ENCODE results near the gene XXYLT1.

XXYLT1 gene

GRCh38 chr3:195208631-195209030 is 62.3 kb downstream of the XXYLT1 start:
- intact Hi-C loops (cut with DNase I; ENCODE audit: low total_unique reads): no loop called here
- Histone ChIP-seq H3K4me1 (peaks cover 12 to 43% (median 38%) of the 10 kb centered on the region in 4 donors), H3K36me3 (no peaks in the 10 kb centered on the region), H3K27me3 (no peaks in the 10 kb centered on the region), H3K9me3 (no peaks in the 10 kb centered on the region), H3K4me3 (no peak overlapping the region), H3K27ac (peak overlapping the region; percentile 69 to 76)
- TF ChIP-seq, protein P1, sequence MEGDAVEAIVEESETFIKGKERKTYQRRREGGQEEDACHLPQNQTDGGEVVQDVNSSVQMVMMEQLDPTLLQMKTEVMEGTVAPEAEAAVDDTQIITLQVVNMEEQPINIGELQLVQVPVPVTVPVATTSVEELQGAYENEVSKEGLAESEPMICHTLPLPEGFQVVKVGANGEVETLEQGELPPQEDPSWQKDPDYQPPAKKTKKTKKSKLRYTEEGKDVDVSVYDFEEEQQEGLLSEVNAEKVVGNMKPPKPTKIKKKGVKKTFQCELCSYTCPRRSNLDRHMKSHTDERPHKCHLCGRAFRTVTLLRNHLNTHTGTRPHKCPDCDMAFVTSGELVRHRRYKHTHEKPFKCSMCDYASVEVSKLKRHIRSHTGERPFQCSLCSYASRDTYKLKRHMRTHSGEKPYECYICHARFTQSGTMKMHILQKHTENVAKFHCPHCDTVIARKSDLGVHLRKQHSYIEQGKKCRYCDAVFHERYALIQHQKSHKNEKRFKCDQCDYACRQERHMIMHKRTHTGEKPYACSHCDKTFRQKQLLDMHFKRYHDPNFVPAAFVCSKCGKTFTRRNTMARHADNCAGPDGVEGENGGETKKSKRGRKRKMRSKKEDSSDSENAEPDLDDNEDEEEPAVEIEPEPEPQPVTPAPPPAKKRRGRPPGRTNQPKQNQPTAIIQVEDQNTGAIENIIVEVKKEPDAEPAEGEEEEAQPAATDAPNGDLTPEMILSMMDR (IDR thresholded peaks at IDR 0.05): no peak
- DNase-seq: no peak

- Histone ChIP-seq H3K27me3 (no peaks in the 10 kb centered on the region), H3K27ac (peak overlapping the region in 1 of 2 donors; percentile 76), H3K9me3 (no peaks in the 10 kb centered on the region), H3K4me1 (peaks cover 12 to 43% (median 38%) of the 10 kb centered on the region in 4 donors), H3K36me3 (no peaks in the 10 kb centered on the region), H3K4me3 (no peak overlapping the region)
- intact Hi-C loops (cut with DNase I; ENCODE audit: low total_unique reads): no loop called here
- DNase-seq: no peak
- TF ChIP-seq, protein P1 (IDR thresholded peaks at IDR 0.05): no peak
Observed at GRCh38 chr3:195208183-195208582, 62.8 kb downstream of the XXYLT1 start.

- no peaks in the 10 kb centered on the region for H3K9me3 ChIP-seq
- H3K27me3 ChIP-seq: no peaks in the 10 kb centered on the region
- intact Hi-C loops (cut with DNase I; ENCODE audit: low total_unique reads): no loop called here
- H3K4me1 ChIP-seq: peaks cover 12 to 43% (median 38%) of the 10 kb centered on the region in 4 donors
- DNase-seq: no peak
- peak overlapping the region in 1 of 2 donors; percentile 76 for H3K27ac ChIP-seq
- no peak overlapping the region for H3K4me3 ChIP-seq
- H3K36me3 ChIP-seq: no peaks in the 10 kb centered on the region
- TF ChIP-seq, protein P1 (IDR thresholded peaks at IDR 0.05): no peak
Observed at GRCh38 chr3:195207731-195208130, 63.2 kb downstream of the XXYLT1 start.

DNA sequence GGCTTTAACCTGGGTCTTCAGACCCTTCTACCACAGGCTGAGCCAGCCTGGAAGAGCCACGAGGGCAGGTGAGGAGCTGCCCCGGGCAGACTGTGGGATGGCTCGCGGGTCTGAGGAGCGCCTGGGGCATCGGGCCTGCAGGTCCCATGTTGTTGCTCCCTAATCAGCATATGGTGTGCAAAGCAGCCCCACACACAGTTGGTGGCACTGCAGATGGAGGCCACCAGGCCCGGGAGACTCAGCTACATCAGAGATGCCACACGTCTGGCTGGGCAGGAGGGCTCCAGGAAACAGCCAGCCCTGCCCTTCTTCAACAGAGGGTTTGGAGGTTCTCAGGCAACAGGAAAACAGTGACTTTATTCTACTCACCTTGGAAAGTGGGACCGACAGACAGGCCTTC is 63.9 kb downstream of the XXYLT1 start:
- no peak overlapping the region for H3K4me3 ChIP-seq
- H3K9me3 ChIP-seq: no peaks in the 10 kb centered on the region
- no peaks in the 10 kb centered on the region for H3K36me3 ChIP-seq
- H3K4me1 ChIP-seq: peaks cover 12 to 43% (median 38%) of the 10 kb centered on the region in 4 donors
- intact Hi-C loops (cut with DNase I; ENCODE audit: low total_unique reads): no loop called here
- H3K27ac ChIP-seq: no peak overlapping the region
- no peak for DNase-seq
- TF ChIP-seq, protein P1 (IDR thresholded peaks at IDR 0.05): no peak
- no peaks in the 10 kb centered on the region for H3K27me3 ChIP-seq

GRCh38 chr3:195204360-195205163 is 66.4 kb downstream of the XXYLT1 start:
- intact Hi-C loops (cut with DNase I; ENCODE audit: low total_unique reads): no loop called here

More at GRCh38 chr3:195204360-195205163, 66.4 kb downstream of the XXYLT1 start:
- Histone ChIP-seq H3K4me3 (no peak overlapping the region), H3K27ac (peak overlapping the region in 1 of 2 donors; percentile 6), H3K27me3 (no peaks in the 10 kb centered on the region), H3K4me1 (peaks cover 5 to 27% (median 23%) of the 10 kb centered on the region in 4 donors), H3K9me3 (no peaks in the 10 kb centered on the region), H3K36me3 (no peaks in the 10 kb centered on the region)
- DNase-seq: no peak
- TF ChIP-seq, protein P1 (IDR thresholded peaks at IDR 0.05): no peak

All from tibial artery (tissue), 4 donors.